ENCODE data around the gene CIAO1. TPM values are rescaled to one million over a fixed set of nuclear protein-coding genes. Genes with fewer than 3 reads are reported as not detected.

CIAO1 gene
- total and polyA plus RNA-seq, 2 of the 13 experiments (the other 11 are each of a cell fraction or from before 2014, with no cell fraction given) = 99.3 to 120 TPM

DNA sequence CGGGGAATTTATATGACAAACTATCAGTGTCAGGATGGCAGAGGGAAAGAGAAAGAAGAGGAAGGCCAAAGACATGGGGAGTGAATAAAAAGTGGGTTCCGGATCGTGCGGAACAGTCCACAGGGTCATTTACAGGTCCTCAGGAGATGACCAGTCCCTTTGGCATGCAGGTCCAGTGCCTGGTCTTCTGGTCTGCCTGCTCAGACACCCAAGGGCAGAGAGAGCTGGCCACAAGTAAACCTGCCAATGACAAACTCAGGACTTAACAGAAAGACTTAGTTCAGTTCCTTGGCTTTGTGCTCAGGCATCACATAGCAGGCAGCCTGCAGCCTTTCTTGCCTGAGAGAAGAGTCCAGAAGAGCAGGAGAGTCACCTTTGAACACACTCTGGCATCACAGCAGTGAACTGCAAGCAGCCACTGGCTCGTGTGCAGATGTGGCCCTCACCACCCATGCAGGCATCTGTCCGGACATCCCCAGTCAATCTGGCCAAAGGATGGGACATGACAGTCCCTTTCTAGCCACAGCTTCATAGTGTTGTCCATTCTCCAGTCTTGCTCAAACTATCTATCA, 14.2 kb upstream of the CIAO1 start (continued):
- TF ChIP-seq PITX1 (CRISPR knock-in tag; IDR thresholded peaks at IDR 0.05) = 0 out of 2 replicates have a peak, but pooled peaks have one; percentile 43
- TF ChIP-seq, protein P1, sequence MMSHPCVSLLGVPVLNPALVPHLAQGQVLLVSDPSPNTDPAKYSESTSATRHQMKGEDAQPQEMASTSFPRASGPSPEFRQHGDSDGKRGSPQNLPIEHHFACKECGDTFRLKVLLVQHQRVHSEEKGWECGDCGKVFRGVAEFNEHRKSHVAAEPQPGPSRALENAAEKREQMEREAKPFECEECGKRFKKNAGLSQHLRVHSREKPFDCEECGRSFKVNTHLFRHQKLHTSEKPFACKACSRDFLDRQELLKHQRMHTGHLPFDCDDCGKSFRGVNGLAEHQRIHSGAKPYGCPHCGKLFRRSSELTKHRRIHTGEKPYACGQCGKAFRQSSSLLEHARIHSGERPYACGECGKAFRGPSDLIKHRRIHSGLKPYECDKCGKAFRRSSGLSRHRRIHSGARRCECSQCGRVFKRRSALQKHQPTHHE (CRISPR knock-in tag; IDR thresholded peaks at IDR 0.05; ENCODE audit: borderline replicate concordance) = 0 out of 2 replicates have a peak, but pooled peaks have one; percentile 14
- TF ChIP-seq ZNF883 (CRISPR knock-in tag; IDR thresholded peaks at IDR 0.05; ENCODE audit: not compliant biosample characterization) = no peak
- TF ChIP-seq, protein P2, sequence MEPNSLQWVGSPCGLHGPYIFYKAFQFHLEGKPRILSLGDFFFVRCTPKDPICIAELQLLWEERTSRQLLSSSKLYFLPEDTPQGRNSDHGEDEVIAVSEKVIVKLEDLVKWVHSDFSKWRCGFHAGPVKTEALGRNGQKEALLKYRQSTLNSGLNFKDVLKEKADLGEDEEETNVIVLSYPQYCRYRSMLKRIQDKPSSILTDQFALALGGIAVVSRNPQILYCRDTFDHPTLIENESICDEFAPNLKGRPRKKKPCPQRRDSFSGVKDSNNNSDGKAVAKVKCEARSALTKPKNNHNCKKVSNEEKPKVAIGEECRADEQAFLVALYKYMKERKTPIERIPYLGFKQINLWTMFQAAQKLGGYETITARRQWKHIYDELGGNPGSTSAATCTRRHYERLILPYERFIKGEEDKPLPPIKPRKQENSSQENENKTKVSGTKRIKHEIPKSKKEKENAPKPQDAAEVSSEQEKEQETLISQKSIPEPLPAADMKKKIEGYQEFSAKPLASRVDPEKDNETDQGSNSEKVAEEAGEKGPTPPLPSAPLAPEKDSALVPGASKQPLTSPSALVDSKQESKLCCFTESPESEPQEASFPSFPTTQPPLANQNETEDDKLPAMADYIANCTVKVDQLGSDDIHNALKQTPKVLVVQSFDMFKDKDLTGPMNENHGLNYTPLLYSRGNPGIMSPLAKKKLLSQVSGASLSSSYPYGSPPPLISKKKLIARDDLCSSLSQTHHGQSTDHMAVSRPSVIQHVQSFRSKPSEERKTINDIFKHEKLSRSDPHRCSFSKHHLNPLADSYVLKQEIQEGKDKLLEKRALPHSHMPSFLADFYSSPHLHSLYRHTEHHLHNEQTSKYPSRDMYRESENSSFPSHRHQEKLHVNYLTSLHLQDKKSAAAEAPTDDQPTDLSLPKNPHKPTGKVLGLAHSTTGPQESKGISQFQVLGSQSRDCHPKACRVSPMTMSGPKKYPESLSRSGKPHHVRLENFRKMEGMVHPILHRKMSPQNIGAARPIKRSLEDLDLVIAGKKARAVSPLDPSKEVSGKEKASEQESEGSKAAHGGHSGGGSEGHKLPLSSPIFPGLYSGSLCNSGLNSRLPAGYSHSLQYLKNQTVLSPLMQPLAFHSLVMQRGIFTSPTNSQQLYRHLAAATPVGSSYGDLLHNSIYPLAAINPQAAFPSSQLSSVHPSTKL (CRISPR knock-in tag; IDR thresholded peaks at IDR 0.05) = peak; percentile 60
- no peak for TF ChIP-seq ZNF160 (CRISPR knock-in tag; IDR thresholded peaks at IDR 0.05)
- TF ChIP-seq FLYWCH1 (CRISPR knock-in tag; IDR thresholded peaks at IDR 0.05) = no peak
- TF ChIP-seq ZNF773 (CRISPR knock-in tag; IDR thresholded peaks at IDR 0.05; ENCODE audit: borderline replicate concordance) = no peak
- no peak for TF ChIP-seq FOXO1 (CRISPR knock-in tag; IDR thresholded peaks at IDR 0.05)
- no peak for TF ChIP-seq ZNF580 (CRISPR knock-in tag; IDR thresholded peaks at IDR 0.05; ENCODE audit: borderline replicate concordance, low read depth)
- no peak for TF ChIP-seq HOXD1 (CRISPR knock-in tag; IDR thresholded peaks at IDR 0.05)
- TF ChIP-seq ZNF101 (CRISPR knock-in tag; IDR thresholded peaks at IDR 0.05; ENCODE audit: borderline replicate concordance, low read depth) = no peak
- TF ChIP-seq ZNF557 (CRISPR knock-in tag; IDR thresholded peaks at IDR 0.05) = no peak
- TF ChIP-seq ZNF781 (CRISPR knock-in tag; IDR thresholded peaks at IDR 0.05; ENCODE audit: borderline replicate concordance, not compliant biosample characterization) = no peak
- no peak for TF ChIP-seq ZNF121 (CRISPR knock-in tag; IDR thresholded peaks at IDR 0.05)
- no peak for TF ChIP-seq ZNF616 (CRISPR knock-in tag; IDR thresholded peaks at IDR 0.05; ENCODE audit: low read depth)
- no peak for TF ChIP-seq ZNF451 (CRISPR knock-in tag; IDR thresholded peaks at IDR 0.05)
- TF ChIP-seq ZNF496 (CRISPR knock-in tag; IDR thresholded peaks at IDR 0.05; ENCODE audit: insufficient replicate concordance) = no peak
- no peak for TF ChIP-seq SP140L (CRISPR knock-in tag; IDR thresholded peaks at IDR 0.05; ENCODE audit: borderline replicate concordance)
- no peak for TF ChIP-seq REST (IDR thresholded peaks at IDR 0.05; ENCODE audit: borderline replicate concordance in 1 of 2, low read depth in 1 of 2, low read length in 2 of 2)
- no peak for TF ChIP-seq MAFG (CRISPR knock-in tag; IDR thresholded peaks at IDR 0.05)
- no peak for TF ChIP-seq ZNF292 (CRISPR knock-in tag; IDR thresholded peaks at IDR 0.05; ENCODE audit: borderline replicate concordance, low read depth)

Data from HepG2 (cell line).